HCT116 (cell line): ENCODE measurements around the gene CHCHD5. TPM values are rescaled to one million over a fixed set of nuclear protein-coding genes. Genes with fewer than 3 reads are reported as not detected.
"Not testable (repeated sequence)": the region's sequence is repeated elsewhere in the genome, so short reads cannot be mapped to it uniquely, and the experiment has no call there.

Experiments
- ATAC-seq: fragments of 200-7000 bp; cut with Tn5 transposase; 2 replicates; pipeline ENCODE4 v1.9.1; 2020; ENCODE audit warnings: mild to moderate bottlenecking, moderate library complexity
- BruUV-seq: library from RNA; stranded (reverse); fragments of 400-500 nt; replicated peaks from 2 replicates; lab custom pipeline; 2021; lab: Mats Ljungman, UMichigan
- CTCF ChIA-PET: fragments of 300-600 bp; sonication (Branson Sonifier 250); formaldehyde crosslinking; loops from one replicate; lab custom pipeline; 2021; ENCODE audit warnings: antibody characterized with exemption; lab: Charles Lee
- POLR2A ChIA-PET: fragments of 300-600, 350-600 bp; sonication (Branson Sonifier 250); formaldehyde crosslinking; loops from one replicate; lab custom pipeline; 2021; ENCODE audit warnings: antibody characterized with exemption; lab: Charles Lee
- RAD21 ChIA-PET, 2 experiments: fragments of 300-600 bp; sonication (Branson Sonifier 250); formaldehyde crosslinking; loops; one replicate each; lab custom pipeline; 2023; ENCODE audit warnings: low total read pairs in 2 of 2; ENCODE audit not compliant: uncharacterized antibody in 2 of 2, unreplicated experiment in 2 of 2, low non-redundant PET in 1 of 2; lab: Charles Lee
- DNase-seq: peaks from one replicate; pipeline ENCODE4 v3.0.0-alpha.2; 2010; ENCODE audit warnings: low read depth, low spot score
- H2AFZ ChIP-seq: fragments of 200-600 bp; shearing (Covaris generic), sonication (generic); 2 replicates; pipeline ENCODE4 v1.6.1; 2017; ENCODE audit warnings: low read depth, mixed run types, mixed read lengths, antibody characterized with exemption, low read length; ENCODE audit not compliant: poor library complexity, severe bottlenecking
- H3K27ac ChIP-seq: 2 replicates; pipeline ENCODE4 v1.5.1; 2012; ENCODE audit warnings: low read depth, low read length
- H3K27me3 ChIP-seq: fragments of 200-600 bp; sonication (generic); 2 replicates; pipeline ENCODE4 v1.6.1; 2016; ENCODE audit warnings: mixed run types, low read length, mixed read lengths; ENCODE audit not compliant: insufficient read depth
- H3K36me3 ChIP-seq, 2 experiments: fragments of 200-500 bp in 1 of 2; fragments of 200-600 bp in 1 of 2; sonication (Bioruptor generic) in 1 of 2; sonication (generic) in 1 of 2; 2 replicates each; pipeline versions ENCODE4 v1.5.1 to v1.6.1; 2014 to 2016; ENCODE audit warnings: low read length in 2 of 2, inconsistent platforms in 1 of 2, mixed read lengths in 1 of 2, mixed run types in 1 of 2; ENCODE audit not compliant: insufficient read depth in 2 of 2, control insufficient read depth in 1 of 2
- H3K4me1 ChIP-seq, 2 experiments: fragments of 200-600 bp in 1 of 2; sonication (generic) in 1 of 2; 2 replicates each; pipeline versions ENCODE4 v1.5.1 to v1.6.1; 2012 to 2017; ENCODE audit warnings: low read length in 2 of 2, inconsistent platforms in 1 of 2, mild to moderate bottlenecking in 1 of 2, mixed read lengths in 1 of 2, mixed run types in 1 of 2, moderate library complexity in 1 of 2; ENCODE audit not compliant: insufficient read depth in 2 of 2, control insufficient read depth in 1 of 2
- H3K4me2 ChIP-seq: fragments of 200-600 bp; sonication (generic); 2 replicates; pipeline ENCODE4 v1.6.1; 2017; ENCODE audit warnings: mixed run types, low read length, mixed read lengths
- H3K4me3 ChIP-seq, 2 experiments: fragments of 200-600 bp in 1 of 2; sonication (generic) in 1 of 2; replicated peaks in 1 of 2; 2 replicates each; pipeline ENCODE4 v1.5.1; 2011 to 2016; ENCODE audit warnings: low read length in 2 of 2, control low read depth in 1 of 2, low read depth in 1 of 2, mild to moderate bottlenecking in 1 of 2, mixed read lengths in 1 of 2, mixed run types in 1 of 2
- H3K79me2 ChIP-seq: fragments of 200-600 bp; sonication (generic); 2 replicates; pipeline ENCODE4 v1.6.1; 2017; ENCODE audit warnings: mild to moderate bottlenecking, mixed run types, low read length, moderate library complexity, mixed read lengths; ENCODE audit not compliant: insufficient read depth
- H3K9ac ChIP-seq: fragments of 200-600 bp; sonication (generic); 2 replicates; pipeline ENCODE4 v1.6.1; 2016; ENCODE audit warnings: low read length, mixed read lengths
- H3K9me2 ChIP-seq: fragments of 200-600 bp; sonication (generic), shearing (Covaris generic); 2 replicates; pipeline ENCODE4 v1.6.1; 2017; ENCODE audit warnings: mixed run types, mild to moderate bottlenecking, moderate library complexity; ENCODE audit not compliant: insufficient read depth
- H3K9me3 ChIP-seq, 2 experiments: fragments of 200-500 bp in 1 of 2; fragments of 200-600 bp in 1 of 2; sonication (Bioruptor generic) in 1 of 2; sonication (generic) in 1 of 2; 2 replicates each; pipeline ENCODE4 v1.6.1; 2014 to 2017; ENCODE audit warnings: low read length in 2 of 2, mixed read lengths in 2 of 2, inconsistent platforms in 1 of 2, low read depth in 1 of 2, mild to moderate bottlenecking in 1 of 2, mixed run types in 1 of 2, moderate library complexity in 1 of 2; ENCODE audit not compliant: control insufficient read depth in 1 of 2, insufficient read depth in 1 of 2
- H4K20me1 ChIP-seq: fragments of 200-600 bp; sonication (generic), shearing (Covaris generic); 2 replicates; pipeline ENCODE4 v1.6.1; 2017; ENCODE audit warnings: mixed run types, mild to moderate bottlenecking, moderate library complexity; ENCODE audit not compliant: insufficient read depth
- CEBPB ChIP-seq: IDR thresholded peaks from 2 replicates; pipeline ENCODE4 v1.6.1; 2012; ENCODE audit warnings: low read depth
- CTCF ChIP-seq, 3 experiments: fragments of 200-600 bp in 1 of 3; sonication (generic) in 1 of 3; IDR thresholded peaks in 2 of 3; conservative IDR thresholded peaks in 1 of 3; 2 replicates each; pipeline ENCODE4 v1.5.1; 2012 to 2017; ENCODE audit warnings: low read depth in 2 of 3, low read length in 2 of 3, antibody characterized with exemption in 1 of 3, borderline replicate concordance in 1 of 3, control low read depth in 1 of 3, mild to moderate bottlenecking in 1 of 3, mixed read lengths in 1 of 3, mixed run types in 1 of 3, moderate library complexity in 1 of 3; ENCODE audit not compliant: insufficient read depth in 1 of 3
- EZH2phosphoT487 ChIP-seq: fragments of 200-600 bp; IDR thresholded peaks from 2 replicates; pipeline ENCODE4 v1.6.1; 2018; ENCODE audit warnings: antibody characterized with exemption, borderline replicate concordance
- FOSL1 ChIP-seq: IDR thresholded peaks from 2 replicates; pipeline ENCODE4 v1.6.1; 2012; ENCODE audit warnings: low read depth
- POLR2AphosphoS5 ChIP-seq: IDR thresholded peaks from 2 replicates; pipeline ENCODE4 v1.6.1; 2011; ENCODE audit warnings: mild to moderate bottlenecking, low read depth, low read length, moderate library complexity
- REST ChIP-seq: IDR thresholded peaks from 2 replicates; pipeline ENCODE4 v1.6.1; 2012; ENCODE audit warnings: low read depth
- YY1 ChIP-seq: IDR thresholded peaks from 2 replicates; pipeline ENCODE4 v1.6.1; 2011; ENCODE audit warnings: low read length, low read depth, moderate library complexity, mild to moderate bottlenecking; ENCODE audit not compliant: insufficient replicate concordance; ENCODE audit errors: extremely low read depth
- intact Hi-C: fragments of 100-400 bp; cut with micrococcal nuclease; formaldehyde crosslinking; loops from 2 replicates; pipeline ENCODE4 v1.10.0; 2022
- total RNA-seq: library from RNA; stranded (reverse); gene quantifications from one replicate; pipeline ENCODE4 v1.2.1, GENCODE V29; 2021; ENCODE audit not compliant: unreplicated experiment

Gene CHCHD5
- total RNA-seq, 1 experiment from 2014 or later: 49.8 TPM

GRCh38 chr2:112566508-112566907, 17.9 kb upstream of the CHCHD5 start:
- intact Hi-C loops, H3K4me1 ChIP-seq, ATAC-seq, H3K27me3 ChIP-seq, H3K27ac ChIP-seq, DNase-seq, H3K9me3 ChIP-seq, CTCF ChIA-PET, RAD21 ChIA-PET, POLR2A ChIA-PET, H3K4me2 ChIP-seq, H3K4me3 ChIP-seq, H2AFZ ChIP-seq, H3K9me2 ChIP-seq, BruUV-seq, H3K9ac ChIP-seq: not testable (repeated sequence)
- Histone ChIP-seq H3K36me3 (peaks cover 48 to 65% of the 10 kb centered on the region in 2 experiments), H3K79me2 (peaks cover 73% of the 10 kb centered on the region; the same call in 1 of the 2 replicates), H4K20me1 (peaks cover 10% of the 10 kb centered on the region; the same call in 1 of the 2 replicates)

GRCh38 chr2:112572005-112572404, 12.4 kb upstream of the CHCHD5 start:
- Histone ChIP-seq H3K9me3 (no peaks in the 10 kb centered on the region), H3K36me3 (peaks cover 62 to 79% of the 10 kb centered on the region in 2 experiments), H3K27me3 (no peaks in the 10 kb centered on the region), H3K9ac (no peak overlapping the region), H3K79me2 (peaks cover 52% of the 10 kb centered on the region; the same call in 1 of the 2 replicates), H3K27ac (no peak overlapping the region), H3K4me2 (no peak overlapping the region), H3K9me2 (no peaks in the 10 kb centered on the region), H4K20me1 (peaks cover 3% of the 10 kb centered on the region; the same call in 1 of the 2 replicates)
- CTCF ChIA-PET: no interaction called here
- no TSS peak for BruUV-seq
- ATAC-seq (no peak), DNase-seq (no peak)
- TF ChIP-seq REST (no peak), FOSL1 (no peak), CTCF (IDR thresholded peaks at IDR 0.05 in 2 of 3, conservative IDR thresholded peaks at IDR 0.05 in 1 of 3; ENCODE audit: borderline replicate concordance in 1 of 3, insufficient read depth in 1 of 3, low read depth in 2 of 3, low read length in 2 of 3) (no peak), EZH2phosphoT487 (no peak), YY1 (no peak), CEBPB (no peak), POLR2AphosphoS5 (no peak)
- TF ChIP-seq, all 23 proteins: peak for 0
- H3K4me1 ChIP-seq: no peaks in the 10 kb centered on the region
- H2AFZ ChIP-seq: no peak overlapping the region
- H3K4me3 ChIP-seq: no peak overlapping the region
- RAD21 ChIA-PET: no interaction called here
- intact Hi-C loops: no loop called here
- POLR2A ChIA-PET: no interaction called here
